ENCODE data around the gene RYR2. TPM values are rescaled to one million over a fixed set of nuclear protein-coding genes. Genes with fewer than 3 reads are reported as not detected.

The RYR2 gene
- total RNA-seq, 1 donor from 2014 or later, result 0.10 TPM

GRCh38 chr1:237736372-237737029, 694.5 kb downstream of the RYR2 start:
- peak; percentile 44 for DNase-seq (ENCODE audit: low read depth)

GRCh38 chr1:237737448-237737847, 695.5 kb downstream of the RYR2 start:
- no peak for DNase-seq (ENCODE audit: low read depth)

DNA sequence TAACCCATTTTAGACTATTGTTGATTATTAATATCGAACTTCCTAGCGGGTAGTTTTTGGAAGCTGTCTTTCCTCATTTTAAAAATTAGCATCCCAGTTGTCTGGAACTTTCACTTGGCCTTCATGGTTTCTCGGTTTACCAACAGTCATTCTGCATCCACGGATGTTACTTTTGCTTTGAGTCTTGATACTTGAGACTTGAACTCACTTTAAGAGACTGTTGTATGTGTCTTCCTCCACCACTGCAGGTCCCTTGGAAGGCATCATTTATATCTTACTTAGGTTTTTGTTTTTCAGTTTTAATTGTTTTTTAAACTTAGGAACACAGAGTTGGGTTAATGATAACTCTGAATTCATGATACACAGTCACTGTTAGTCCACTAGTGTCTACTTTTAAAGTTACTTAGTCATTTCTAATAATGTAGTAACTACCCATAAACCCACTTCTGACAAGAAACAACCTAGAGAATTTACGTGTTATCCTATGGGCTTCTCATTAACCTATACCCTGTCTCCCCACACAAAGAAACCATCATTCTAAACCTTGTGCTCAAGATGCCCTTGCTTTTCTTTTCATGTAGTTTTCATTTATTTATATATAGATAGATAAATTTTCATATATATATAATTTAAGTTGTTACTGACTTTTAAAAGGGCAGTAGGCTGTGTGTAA, 696.1 kb downstream of the RYR2 start:
- DNase-seq (ENCODE audit: low read depth), result no peak

GRCh38 chr1:237740846-237741245, 698.9 kb downstream of the RYR2 start:
- peak; percentile 88 for DNase-seq (ENCODE audit: low read depth)

GRCh38 chr1:237745545-237745944, 703.6 kb downstream of the RYR2 start:
- DNase-seq (ENCODE audit: low read depth), result no peak

DNA sequence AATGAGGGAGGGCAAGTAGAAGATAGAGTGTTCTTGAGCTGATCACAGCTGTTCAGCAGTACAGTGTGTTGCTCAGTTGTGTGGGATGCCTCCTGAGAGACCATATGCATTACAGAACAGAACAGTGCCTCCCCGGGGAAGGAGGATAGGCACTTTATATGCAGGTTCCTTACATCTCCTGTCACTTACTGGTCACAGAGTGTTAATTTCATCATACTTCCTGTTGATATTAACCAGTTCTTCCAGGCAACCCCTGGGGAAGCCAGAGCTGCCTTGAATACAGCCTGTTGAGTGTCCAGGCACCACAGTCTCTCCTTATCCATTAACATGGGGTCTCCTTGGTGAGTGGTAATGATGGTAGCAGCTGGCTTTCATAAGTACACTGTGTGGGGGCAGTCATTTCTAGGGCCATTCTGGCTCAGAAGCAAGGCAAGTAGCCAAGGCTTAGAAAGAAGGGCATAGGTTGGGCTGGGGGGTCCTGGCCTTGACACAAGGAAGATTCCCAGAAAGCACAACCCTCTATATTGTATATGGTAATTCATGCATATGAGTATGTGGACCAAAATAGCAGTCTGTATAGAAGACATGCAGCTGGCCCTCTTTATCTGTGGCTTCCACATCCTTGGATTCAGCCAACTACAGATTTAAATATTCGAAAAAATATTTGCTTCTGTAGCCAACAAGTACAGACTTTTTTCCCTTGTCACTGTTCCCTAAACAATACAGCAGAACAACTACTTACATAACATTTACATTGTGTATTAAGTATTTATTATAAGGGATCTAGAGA, 706.4 kb downstream of the RYR2 start:
- DNase-seq (ENCODE audit: low read depth), result peak; percentile 18

DNA sequence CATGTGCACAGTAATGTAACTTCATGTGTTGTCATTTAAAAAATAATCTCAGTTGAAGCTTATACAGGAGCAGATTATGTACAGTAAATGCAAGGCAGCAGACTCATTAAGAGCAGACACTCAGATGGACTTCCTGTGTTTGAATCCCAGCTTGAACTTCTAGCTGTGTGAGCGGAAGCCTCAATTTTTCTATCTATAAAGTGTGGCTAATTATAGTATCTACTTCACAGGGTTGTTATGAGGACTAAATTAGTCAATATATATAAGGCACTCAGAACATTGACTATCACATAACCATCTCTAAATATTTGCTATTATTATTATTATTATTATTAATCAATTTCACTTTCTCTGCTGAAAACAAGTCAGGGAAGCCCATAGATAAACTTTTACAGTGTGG, 707.1 kb downstream of the RYR2 start:
- DNase-seq (ENCODE audit: low read depth), result no peak

DNA sequence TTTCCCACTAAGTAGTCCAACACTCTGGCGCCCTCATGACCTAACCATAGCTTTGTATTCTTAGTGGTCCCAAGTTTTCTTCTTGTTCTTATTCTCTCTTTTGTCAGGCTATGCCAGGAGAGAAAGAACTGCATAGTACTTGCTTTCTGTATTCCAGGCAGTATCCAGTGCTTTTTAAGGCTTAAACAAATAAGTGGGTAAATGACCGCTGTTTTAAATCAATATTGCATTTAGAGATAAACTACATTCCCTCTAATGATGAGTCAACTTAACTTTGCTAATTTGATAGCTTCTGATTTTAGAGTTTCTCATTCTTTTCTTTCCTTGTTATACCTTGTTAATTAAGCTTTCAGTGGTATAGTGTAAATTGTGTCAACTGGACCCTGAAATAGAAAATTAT, 709.1 kb downstream of the RYR2 start:
- DNase-seq (ENCODE audit: low read depth), result no peak

GRCh38 chr1:237754627-237755026, 712.6 kb downstream of the RYR2 start:
- DNase-seq (ENCODE audit: low read depth), result no peak

GRCh38 chr1:237756304-237756967, 714.5 kb downstream of the RYR2 start:
- no peak for DNase-seq (ENCODE audit: low read depth)

GRCh38 chr1:237759377-237759776, 717.4 kb downstream of the RYR2 start:
- peak; percentile 70 for DNase-seq (ENCODE audit: low read depth)

GRCh38 chr1:237760951-237761350, 719.0 kb downstream of the RYR2 start:
- peak; percentile 5 for DNase-seq (ENCODE audit: low read depth)

- DNase-seq (ENCODE audit: low read depth), result no peak
These were observed 721.2 kb downstream of the RYR2 start for GRCh38 chr1:237763137-237763536.

DNA sequence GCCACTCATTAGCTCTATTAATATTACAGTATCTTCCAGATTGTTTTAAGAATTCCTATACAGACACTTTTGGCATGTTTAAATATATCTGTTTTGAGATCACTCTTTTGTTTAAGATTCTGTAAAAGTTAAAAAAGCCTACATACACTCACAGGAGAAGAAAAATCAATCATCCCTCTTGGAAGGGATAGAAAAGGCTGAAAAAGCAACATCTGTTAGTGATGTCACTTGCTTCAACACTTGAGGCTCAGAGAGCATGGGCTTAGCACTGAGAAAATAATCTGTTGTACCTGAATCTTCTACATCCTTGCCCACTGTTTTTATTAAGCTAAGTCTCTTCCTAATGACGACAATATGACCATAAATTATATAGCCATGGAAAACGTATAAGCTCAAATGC, 721.8 kb downstream of the RYR2 start:
- no peak for DNase-seq (ENCODE audit: low read depth)

GRCh38 chr1:237769916-237770315, 727.9 kb downstream of the RYR2 start:
- DNase-seq (ENCODE audit: low read depth), result no peak

GRCh38 chr1:237772009-237772408, 730.0 kb downstream of the RYR2 start:
- no peak for DNase-seq (ENCODE audit: low read depth)

- peak; percentile 48 for DNase-seq (ENCODE audit: low read depth)
These were observed 732.3 kb downstream of the RYR2 start for GRCh38 chr1:237774246-237774645.

- no peak for DNase-seq (ENCODE audit: low read depth)
These were observed 737.4 kb downstream of the RYR2 start for GRCh38 chr1:237779356-237779755.

DNA sequence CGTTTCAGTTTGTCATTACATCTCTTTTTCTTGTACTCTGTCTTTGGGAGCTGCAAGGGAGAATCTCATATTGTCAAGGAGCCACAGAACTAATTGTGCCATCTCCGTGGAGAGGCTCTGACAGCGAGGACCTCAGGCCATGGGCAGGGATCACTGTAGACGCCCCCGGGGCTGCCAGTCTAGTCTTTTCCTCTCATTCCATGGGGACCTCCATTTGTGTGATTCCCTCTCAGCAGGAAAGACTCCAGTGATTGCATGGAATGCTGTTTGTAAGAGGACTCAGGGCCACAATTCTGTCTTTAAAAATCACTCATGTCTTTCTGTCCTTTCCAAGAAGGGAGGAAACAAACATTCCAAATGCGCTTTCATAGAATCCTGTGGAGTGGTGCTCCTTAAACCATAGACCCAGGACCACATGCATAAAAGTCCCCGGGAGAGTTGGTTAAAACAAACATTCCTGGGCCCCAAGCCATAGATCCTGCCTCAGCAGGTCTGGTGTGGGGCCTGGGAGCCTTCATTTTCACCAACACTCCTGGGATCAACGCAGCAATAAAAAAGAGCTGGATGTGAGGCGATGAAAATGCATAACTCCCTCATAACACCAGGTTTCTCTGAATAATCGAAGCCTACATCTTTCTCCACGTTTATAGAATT, 744.2 kb downstream of the RYR2 start:
- peak; percentile 4 for DNase-seq (ENCODE audit: low read depth)

DNA sequence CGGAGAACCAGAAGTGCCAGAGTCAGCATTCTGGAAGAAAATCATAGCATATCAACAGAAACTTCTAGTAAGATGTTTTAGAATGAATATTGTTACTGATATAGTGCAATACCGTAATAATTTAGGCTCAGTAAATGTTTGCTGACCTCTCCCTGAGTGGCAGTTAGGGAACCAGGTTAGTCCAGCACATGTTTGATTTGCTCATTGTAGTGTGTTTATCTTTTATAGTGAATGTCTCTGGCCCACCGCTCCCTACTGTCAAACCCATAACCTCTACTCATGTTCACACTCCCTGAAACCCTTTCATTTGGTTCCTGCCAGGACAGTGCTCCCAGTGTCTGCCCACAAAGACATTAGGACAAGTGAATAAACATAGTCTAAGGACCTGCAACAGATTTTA, 746.1 kb downstream of the RYR2 start:
- no peak for DNase-seq (ENCODE audit: low read depth)

GRCh38 chr1:237789619-237790018, 747.6 kb downstream of the RYR2 start:
- DNase-seq (ENCODE audit: low read depth), result peak; percentile 5

- DNase-seq (ENCODE audit: low read depth), result no peak
These were observed 749.6 kb downstream of the RYR2 start for GRCh38 chr1:237791592-237791991.
